Nephron progenitor cell (in vitro differentiated cells): ENCODE measurements around the gene CTNNBL1.

ENCODE experiments used
- DNase-seq: peaks from one replicate; pipeline ENCODE4 v3.0.0; 2021
- H3K27ac Mint-ChIP-seq: 2 replicates; pipeline ENCODE4 v1.8.0; 2021; ENCODE audit warnings: mild to moderate bottlenecking, moderate library complexity, mixed read lengths
- H3K27me3 Mint-ChIP-seq: 2 replicates; pipeline ENCODE4 v1.8.0; 2021; ENCODE audit warnings: mild to moderate bottlenecking, low read depth, mixed read lengths; ENCODE audit not compliant: poor library complexity
- H3K36me3 Mint-ChIP-seq: 2 replicates; pipeline ENCODE4 v1.8.0; 2021; ENCODE audit warnings: low read depth, mixed read lengths
- H3K4me1 Mint-ChIP-seq: 2 replicates; pipeline ENCODE4 v1.8.0; 2021; ENCODE audit warnings: mixed read lengths
- H3K4me3 Mint-ChIP-seq: 2 replicates; pipeline ENCODE4 v1.8.0; 2021; ENCODE audit warnings: mild to moderate bottlenecking, moderate library complexity, mixed read lengths
- H3K9me3 Mint-ChIP-seq: 2 replicates; pipeline ENCODE4 v1.8.0; 2021; ENCODE audit warnings: mild to moderate bottlenecking, moderate library complexity, mixed read lengths
- TF ChIP-seq, protein P1 (sequence below): fragments of 200-600 bp; sonication (generic); IDR thresholded peaks from 2 replicates; pipeline ENCODE4 v1.5.0; 2021; ENCODE audit warnings: antibody characterized with exemption

The CTNNBL1 gene

DNA sequence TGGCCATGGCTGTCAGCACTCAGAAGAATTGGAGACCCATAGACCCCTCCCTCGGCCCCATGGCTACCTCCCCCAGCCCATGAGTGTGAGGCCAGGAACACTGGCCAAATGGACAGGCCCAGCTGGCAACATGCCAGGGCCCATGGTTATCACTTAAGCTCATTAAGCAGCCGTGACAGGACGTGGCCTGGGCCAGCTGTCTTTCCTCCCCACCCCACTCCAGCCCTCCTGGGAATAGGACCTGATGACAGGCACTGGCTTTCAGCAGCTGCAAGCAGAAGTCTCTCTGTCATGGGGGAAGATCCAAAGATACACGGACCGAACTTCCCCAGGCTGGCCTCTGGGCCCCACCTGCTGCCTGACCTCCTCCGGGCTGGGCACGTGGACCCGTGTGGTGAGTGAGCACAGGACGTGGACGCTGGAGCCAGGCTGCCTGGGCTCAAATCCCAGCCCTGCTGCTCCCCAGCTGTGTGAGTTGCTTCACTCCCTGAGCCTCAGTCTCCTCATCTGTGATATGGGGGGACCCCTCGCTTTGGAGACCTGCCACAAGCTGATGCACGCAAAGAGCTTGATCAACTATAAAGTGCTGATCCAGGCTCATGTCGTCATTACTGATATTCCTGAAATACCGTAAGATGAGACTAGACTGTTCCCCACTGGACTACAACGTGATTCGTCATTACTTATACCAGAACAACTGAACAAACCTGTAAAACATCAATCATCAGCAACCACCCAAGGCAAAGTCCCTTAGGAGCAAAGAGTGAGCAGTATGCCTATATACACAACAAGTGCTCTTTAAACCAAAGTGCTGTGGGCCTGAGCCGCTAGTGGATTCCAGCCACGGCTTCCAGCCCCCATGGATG is 187.1 kb downstream of the CTNNBL1 start:
- Mint-ChIP-seq H3K27me3 (peaks cover 3% of the 10 kb centered on the region), H3K27ac (peak overlapping the region; percentile 17), H3K4me1 (peaks cover 58% of the 10 kb centered on the region), H3K9me3 (no peaks in the 10 kb centered on the region), H3K36me3 (no peaks in the 10 kb centered on the region), H3K4me3 (no peak overlapping the region)
- no peak for DNase-seq
- TF ChIP-seq, protein P1, sequence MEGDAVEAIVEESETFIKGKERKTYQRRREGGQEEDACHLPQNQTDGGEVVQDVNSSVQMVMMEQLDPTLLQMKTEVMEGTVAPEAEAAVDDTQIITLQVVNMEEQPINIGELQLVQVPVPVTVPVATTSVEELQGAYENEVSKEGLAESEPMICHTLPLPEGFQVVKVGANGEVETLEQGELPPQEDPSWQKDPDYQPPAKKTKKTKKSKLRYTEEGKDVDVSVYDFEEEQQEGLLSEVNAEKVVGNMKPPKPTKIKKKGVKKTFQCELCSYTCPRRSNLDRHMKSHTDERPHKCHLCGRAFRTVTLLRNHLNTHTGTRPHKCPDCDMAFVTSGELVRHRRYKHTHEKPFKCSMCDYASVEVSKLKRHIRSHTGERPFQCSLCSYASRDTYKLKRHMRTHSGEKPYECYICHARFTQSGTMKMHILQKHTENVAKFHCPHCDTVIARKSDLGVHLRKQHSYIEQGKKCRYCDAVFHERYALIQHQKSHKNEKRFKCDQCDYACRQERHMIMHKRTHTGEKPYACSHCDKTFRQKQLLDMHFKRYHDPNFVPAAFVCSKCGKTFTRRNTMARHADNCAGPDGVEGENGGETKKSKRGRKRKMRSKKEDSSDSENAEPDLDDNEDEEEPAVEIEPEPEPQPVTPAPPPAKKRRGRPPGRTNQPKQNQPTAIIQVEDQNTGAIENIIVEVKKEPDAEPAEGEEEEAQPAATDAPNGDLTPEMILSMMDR = no peak

DNA sequence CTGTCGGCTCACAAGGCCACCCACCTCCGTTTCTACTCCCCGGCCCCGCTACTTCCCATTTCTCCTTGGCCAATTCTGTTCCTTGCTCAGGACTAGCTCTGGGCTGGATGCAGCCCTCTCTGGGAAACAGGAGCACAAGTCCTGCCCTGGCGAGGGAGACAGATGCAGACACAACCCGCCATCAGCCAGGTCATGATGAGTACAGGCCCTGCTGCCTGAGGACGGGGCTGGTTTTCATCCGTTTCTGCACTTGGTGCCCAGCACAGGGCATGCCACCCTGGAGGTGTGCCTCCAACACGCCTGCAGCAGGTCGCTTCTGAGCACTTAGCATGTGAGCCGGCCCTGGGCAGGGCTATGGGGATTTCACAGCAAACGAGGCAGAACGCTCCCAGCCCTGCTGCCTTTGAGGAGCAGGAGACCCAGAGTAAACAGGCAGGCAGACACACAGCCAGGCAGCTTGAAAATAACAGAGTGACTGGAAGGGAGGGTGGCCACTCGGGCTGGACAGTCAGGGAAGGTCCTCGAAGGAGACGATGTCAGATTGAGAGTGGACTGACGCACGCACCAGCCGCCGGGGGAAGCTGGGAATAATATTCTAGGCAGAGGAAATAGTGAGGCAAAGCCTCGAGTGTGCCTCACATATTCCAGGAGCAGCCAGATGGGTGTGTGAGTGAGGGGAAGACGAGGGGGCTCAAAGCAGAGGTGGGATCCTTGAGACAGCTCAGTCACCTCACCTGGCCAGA is 187.9 kb downstream of the CTNNBL1 start:
- H3K27me3 Mint-ChIP-seq = peaks cover 3% of the 10 kb centered on the region
- peak overlapping the region; percentile 44 for H3K27ac Mint-ChIP-seq
- no peaks in the 10 kb centered on the region for H3K36me3 Mint-ChIP-seq
- H3K4me1 Mint-ChIP-seq = peaks cover 65% of the 10 kb centered on the region
- TF ChIP-seq, protein P1 = no peak
- no peaks in the 10 kb centered on the region for H3K9me3 Mint-ChIP-seq
- no peak overlapping the region for H3K4me3 Mint-ChIP-seq
- DNase-seq = no peak

DNA sequence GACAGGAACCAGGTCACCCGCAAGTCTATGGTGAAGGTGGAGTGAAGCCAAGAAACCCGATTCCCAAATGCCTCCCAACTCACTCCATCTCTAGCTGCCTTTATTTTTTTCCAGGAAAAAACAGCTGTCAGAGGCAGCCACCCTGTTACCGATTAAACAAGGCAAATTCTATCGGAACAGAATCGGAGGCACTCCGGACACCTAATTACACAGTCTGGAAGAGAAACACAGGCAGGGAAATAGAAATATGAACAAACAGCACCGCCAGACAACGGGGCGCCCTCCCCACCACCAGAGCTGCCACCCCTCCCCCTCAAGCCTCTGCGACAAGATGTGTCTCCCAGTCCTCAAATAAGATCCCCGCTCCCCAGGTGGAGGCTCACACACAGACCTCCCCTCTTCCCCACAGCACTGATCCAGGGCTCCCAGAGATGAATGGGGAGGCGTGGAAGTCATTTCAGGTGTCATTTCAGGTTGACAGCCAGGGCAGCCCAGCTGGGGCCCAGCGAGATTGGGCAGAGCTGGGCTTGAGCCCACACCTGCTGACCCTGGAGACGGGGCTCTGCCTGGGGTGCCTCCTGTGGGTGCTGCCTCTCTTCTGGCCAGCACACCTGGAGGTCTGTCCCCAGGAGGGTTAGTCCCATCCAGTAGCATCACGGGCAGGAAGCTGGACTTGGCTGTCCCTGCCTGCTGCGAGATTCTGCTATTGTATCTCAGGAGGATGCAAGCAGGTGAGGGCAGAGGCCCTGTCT is 189.3 kb downstream of the CTNNBL1 start:
- Mint-ChIP-seq H3K27ac (no peak overlapping the region), H3K4me1 (peaks cover 72% of the 10 kb centered on the region), H3K9me3 (no peaks in the 10 kb centered on the region), H3K36me3 (no peaks in the 10 kb centered on the region), H3K27me3 (peaks cover 6% of the 10 kb centered on the region), H3K4me3 (no peak overlapping the region)
- TF ChIP-seq, protein P1 = no peak
- DNase-seq = no peak

DNA sequence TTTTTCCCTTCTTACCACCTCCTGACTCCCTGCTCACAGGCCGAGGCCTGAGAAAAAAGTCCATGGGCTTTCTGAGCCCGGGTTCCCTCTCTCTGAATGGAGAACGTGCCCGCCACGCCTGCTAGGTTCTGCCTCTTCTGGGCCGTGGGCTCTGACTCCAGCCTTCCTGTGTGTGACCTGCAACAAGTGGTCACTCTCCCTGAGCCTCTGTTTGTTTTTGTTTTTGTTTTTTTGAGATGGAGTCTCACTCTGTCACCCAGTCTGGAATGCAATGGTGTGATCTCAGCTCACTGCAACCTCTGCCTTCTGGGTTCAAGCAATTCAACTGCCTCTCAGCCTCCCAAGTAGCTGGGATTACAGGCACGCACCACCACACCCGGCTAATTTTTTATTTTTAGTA is 191.2 kb downstream of the CTNNBL1 start:
- Mint-ChIP-seq H3K4me1 (peaks cover 67% of the 10 kb centered on the region), H3K27ac (no peak overlapping the region), H3K27me3 (peaks cover 6% of the 10 kb centered on the region), H3K4me3 (no peak overlapping the region), H3K36me3 (no peaks in the 10 kb centered on the region), H3K9me3 (no peaks in the 10 kb centered on the region)
- DNase-seq = no peak
- TF ChIP-seq, protein P1 = no peak

DNA sequence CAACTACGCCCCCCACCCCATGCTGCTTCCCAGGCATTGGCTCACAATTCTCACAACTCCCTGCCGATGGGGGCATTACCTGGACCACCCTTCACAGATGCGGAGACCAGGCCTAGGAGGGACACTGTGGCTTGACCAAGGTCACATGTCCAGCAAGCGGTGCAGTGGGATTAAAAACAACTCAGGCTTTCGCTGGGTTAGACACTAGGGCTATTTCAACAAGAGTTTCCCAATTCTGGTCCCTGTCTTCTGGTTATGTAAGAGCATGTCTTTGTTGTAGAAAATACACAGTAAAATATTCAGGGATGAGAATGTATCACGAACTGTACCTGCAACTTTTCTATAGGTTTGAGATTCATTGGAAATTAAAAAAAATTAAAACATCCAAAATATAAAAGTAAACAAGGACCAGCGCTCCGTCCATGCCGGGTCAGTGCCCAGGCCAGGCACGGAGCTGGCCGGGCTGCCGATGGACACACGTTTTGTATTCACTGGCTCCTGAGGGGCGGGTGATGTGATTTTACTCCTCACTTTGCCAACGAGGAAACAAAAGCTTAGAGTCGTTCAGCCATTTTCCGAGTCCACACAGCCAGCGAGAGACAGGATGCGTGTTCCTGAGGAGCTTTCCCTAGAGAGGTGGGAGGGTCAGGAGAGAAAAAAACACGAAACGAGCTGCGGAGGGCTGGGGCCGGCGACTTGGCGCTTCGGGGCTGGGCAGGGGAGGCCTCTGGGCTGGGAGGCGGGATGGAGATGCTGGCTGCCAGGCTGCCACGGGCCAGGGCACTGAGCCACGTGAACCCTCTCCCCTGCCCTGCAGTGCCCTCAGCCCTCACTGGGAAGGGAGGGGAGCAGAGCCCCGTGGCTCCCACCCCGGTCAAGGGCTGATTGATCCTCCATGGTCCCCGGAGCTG is 192.0 kb downstream of the CTNNBL1 start:
- Mint-ChIP-seq H3K9me3 (no peaks in the 10 kb centered on the region), H3K4me3 (no peak overlapping the region), H3K36me3 (no peaks in the 10 kb centered on the region), H3K27me3 (peaks cover 6% of the 10 kb centered on the region), H3K4me1 (peaks cover 64% of the 10 kb centered on the region), H3K27ac (no peak overlapping the region)
- TF ChIP-seq, protein P1 = no peak
- DNase-seq = no peak
